ENCODE results near the gene PPP2R2C.

The PPP2R2C gene

GRCh38 chr4:6444582-6444981, 27.8 kb downstream of the PPP2R2C start:
- FAIRE-seq (no peak), DNase-seq (ENCODE audit: insufficient read length, low spot score) (no peak)
- TF ChIP-seq CTCF (IDR thresholded peaks at IDR 0.05; ENCODE audit: insufficient read depth, missing control alignments), result no peak

- FAIRE-seq, result no peak
- TF ChIP-seq CTCF (IDR thresholded peaks at IDR 0.05; ENCODE audit: insufficient read depth, missing control alignments), result no peak
These were observed 29.1 kb downstream of the PPP2R2C start for GRCh38 chr4:6443035-6444023.

GRCh38 chr4:6442555-6442954, 29.9 kb downstream of the PPP2R2C start:
- DNase-seq (ENCODE audit: insufficient read length, low spot score) (no peak), FAIRE-seq (no peak)
- TF ChIP-seq CTCF (IDR thresholded peaks at IDR 0.05; ENCODE audit: insufficient read depth, missing control alignments), result no peak

More at GRCh38 chr4:6443035-6444023, 29.1 kb downstream of the PPP2R2C start:
- DNase-seq (ENCODE audit: insufficient read length, low spot score), result peak; percentile 66

GRCh38 chr4:6441758-6442157, 30.7 kb downstream of the PPP2R2C start:
- TF ChIP-seq CTCF (IDR thresholded peaks at IDR 0.05; ENCODE audit: insufficient read depth, missing control alignments), result no peak
- FAIRE-seq (no peak), DNase-seq (ENCODE audit: insufficient read length, low spot score) (no peak)

- TF ChIP-seq CTCF (IDR thresholded peaks at IDR 0.05; ENCODE audit: insufficient read depth, missing control alignments), result no peak
- FAIRE-seq (no peak), DNase-seq (ENCODE audit: insufficient read length, low spot score) (no peak)
These were observed 31.2 kb downstream of the PPP2R2C start for GRCh38 chr4:6441202-6441582.

- TF ChIP-seq CTCF (IDR thresholded peaks at IDR 0.05; ENCODE audit: insufficient read depth, missing control alignments), result no peak
- DNase-seq (ENCODE audit: insufficient read length, low spot score) (no peak), FAIRE-seq (no peak)
These were observed 31.8 kb downstream of the PPP2R2C start for GRCh38 chr4:6440506-6441201.

All from D721Med (cell line).